MCF 10A (cell line): ENCODE results near the gene P3R3URF. TPM values are rescaled to one million over a fixed set of nuclear protein-coding genes. Genes with fewer than 3 reads are reported as not detected.
A peak's percentile ranks its signal among the peaks of the same experiment; 100 is the strongest.

Experiments
- BruUV-seq: library from RNA; stranded (reverse); fragments of 400-500 nt; replicated peaks from 2 replicates; lab custom pipeline; 2021; lab: Mats Ljungman, UMichigan
- CTCF ChIA-PET: fragments of 300-600 bp; sonication (Branson Sonifier 250); formaldehyde crosslinking; extraction: SDS; loops from one replicate; lab custom pipeline; 2021; ENCODE audit warnings: antibody characterized with exemption, inconsistent platforms; lab: Yijun Ruan, JAX
- POLR2A ChIA-PET: fragments of 300-600, 350-650 bp; sonication (Branson Sonifier 250); formaldehyde crosslinking; extraction: SDS; loops from one replicate; lab custom pipeline; 2020; ENCODE audit warnings: antibody characterized with exemption, inconsistent platforms; lab: Yijun Ruan, JAX
- DNase-seq: peaks from one replicate; pipeline ENCODE4 v3.0.0-alpha.2; 2018; ENCODE audit not compliant: unreplicated experiment
- H3K27ac Mint-ChIP-seq: one replicate; pipeline ENCODE4 v1.8.0; 2022; ENCODE audit warnings: mild to moderate bottlenecking, low read depth, mixed read lengths; ENCODE audit not compliant: unreplicated experiment
- H3K27me3 Mint-ChIP-seq: one replicate; pipeline ENCODE4 v1.8.0; 2022; ENCODE audit warnings: mixed read lengths; ENCODE audit not compliant: insufficient read depth, unreplicated experiment
- H3K36me3 Mint-ChIP-seq: one replicate; pipeline ENCODE4 v1.8.0; 2022; ENCODE audit warnings: mild to moderate bottlenecking, moderate library complexity, mixed read lengths; ENCODE audit not compliant: insufficient read depth, unreplicated experiment
- H3K4me1 Mint-ChIP-seq: one replicate; pipeline ENCODE4 v1.8.0; 2022; ENCODE audit warnings: mixed read lengths; ENCODE audit not compliant: insufficient read depth, unreplicated experiment
- H3K4me3 Mint-ChIP-seq: one replicate; pipeline ENCODE4 v1.8.0; 2022; ENCODE audit warnings: mild to moderate bottlenecking, moderate library complexity, mixed read lengths; ENCODE audit not compliant: unreplicated experiment
- H3K9me3 Mint-ChIP-seq: one replicate; pipeline ENCODE4 v1.8.0; 2022; ENCODE audit warnings: mixed read lengths; ENCODE audit not compliant: unreplicated experiment
- CTCF ChIP-seq: fragments of 200-600 bp; IDR thresholded peaks from one replicate; pipeline ENCODE4 v1.8.0; 2022; ENCODE audit warnings: antibody characterized with exemption, mild to moderate bottlenecking; ENCODE audit not compliant: unreplicated experiment
- intact Hi-C: fragments of 100-400 bp; cut with micrococcal nuclease; formaldehyde crosslinking; loops from 2 replicates; pipeline ENCODE4 v1.14.1; 2022
- total RNA-seq: library from RNA; stranded (reverse); gene quantifications from 2 replicates; pipeline ENCODE4 v1.2.3, GENCODE V29; 2022

Gene P3R3URF
- total RNA-seq, 1 experiment from 2014 or later: not detected

- no peaks in the 10 kb centered on the region for H3K27me3 Mint-ChIP-seq
- TF ChIP-seq CTCF: no peak
- no peaks in the 10 kb centered on the region for H3K36me3 Mint-ChIP-seq
- H3K4me3 Mint-ChIP-seq: no peak overlapping the region
- no peaks in the 10 kb centered on the region for H3K9me3 Mint-ChIP-seq
- H3K4me1 Mint-ChIP-seq: peaks cover 17% of the 10 kb centered on the region
- CTCF ChIA-PET: interaction anchor here (0.6 to 11.5 kb wide), 6 partner anchors 8 to 519 kb away, joined by 3 to 202 read pairs (median 4); no protein-coding TSS in a partner anchor
- no TSS peak for BruUV-seq
- no peak for DNase-seq
- intact Hi-C loops: loop anchor here (10.0 kb wide), 1 partner anchor 290 kb away; no protein-coding TSS in a partner anchor
- no peak overlapping the region for H3K27ac Mint-ChIP-seq
- POLR2A ChIA-PET: interaction anchor here (0.7 to 3.8 kb wide), 8 partner anchors 8 to 136 kb away, joined by 3 to 49 read pairs (median 6); partner anchors contain the start of gene PIK3R3
These were observed 1.0 kb downstream of the P3R3URF start for GRCh38 chr1:46175243-46175642.

- POLR2A ChIA-PET: interaction anchor here (0.7 to 3.8 kb wide), 9 partner anchors 9 to 489 kb away, joined by 3 to 49 read pairs (median 4); partner anchors contain the start of gene PIK3R3
- H3K4me1 Mint-ChIP-seq: peaks cover 17% of the 10 kb centered on the region
- BruUV-seq: TSS peak; percentile 74
- no peaks in the 10 kb centered on the region for H3K9me3 Mint-ChIP-seq
- intact Hi-C loops: loop anchor here (10.0 kb wide), 1 partner anchor 290 kb away; no protein-coding TSS in a partner anchor
- no peaks in the 10 kb centered on the region for H3K27me3 Mint-ChIP-seq
- no peak within 1 kb of the TSS for H3K27ac Mint-ChIP-seq
- peak; percentile 91 for DNase-seq
- H3K4me3 Mint-ChIP-seq: no peak within 1 kb of the TSS
- no peak for TF ChIP-seq CTCF
- CTCF ChIA-PET: interaction anchor here (0.6 to 11.5 kb wide), 6 partner anchors 9 to 144 kb away, joined by 3 to 202 read pairs (median 4); no protein-coding TSS in a partner anchor
- no peaks in the 10 kb centered on the region for H3K36me3 Mint-ChIP-seq
These were observed 1.6 kb downstream of the P3R3URF start, which contains the start of gene TSPAN1 for GRCh38 chr1:46174448-46175231. Gene TSPAN1, plus strand, starts transcription at chr1:46175087. Its CDS starts 6,021 bp downstream, at chr1:46181108.

- BruUV-seq: no TSS peak
- no peak for DNase-seq
- H3K9me3 Mint-ChIP-seq: no peaks in the 10 kb centered on the region
- intact Hi-C loops: loop anchor here (10.0 kb wide), 1 partner anchor 289 kb away; no protein-coding TSS in a partner anchor
- CTCF ChIA-PET: interaction anchor here (0.8 to 11.5 kb wide), 4 partner anchors 25 to 136 kb away, joined by 3 to 202 read pairs (median 6); no protein-coding TSS in a partner anchor
- H3K4me1 Mint-ChIP-seq: peaks cover 17% of the 10 kb centered on the region
- no peak overlapping the region for H3K27ac Mint-ChIP-seq
- no peak overlapping the region for H3K4me3 Mint-ChIP-seq
- no peak for TF ChIP-seq CTCF
- H3K27me3 Mint-ChIP-seq: no peaks in the 10 kb centered on the region
- H3K36me3 Mint-ChIP-seq: no peaks in the 10 kb centered on the region
- POLR2A ChIA-PET: interaction anchor here (2.0 to 3.8 kb wide), 3 partner anchors 39 to 134 kb away, joined by 7 to 49 read pairs (median 28); partner anchors contain the start of gene PIK3R3
These were observed 2.9 kb downstream of the P3R3URF start for GRCh38 chr1:46173361-46173856.
